ENCODE data around the gene TNS3. TPM values are rescaled to one million over a fixed set of nuclear protein-coding genes. Genes with fewer than 3 reads are reported as not detected.

Gene TNS3
- total RNA-seq, 1 donor from 2014 or later: 41.2 TPM

GRCh38 chr7:47518827-47519226 lies 63.1 kb downstream of the TNS3 start:
- no peak for TF ChIP-seq CTCF (IDR thresholded peaks at IDR 0.05; ENCODE audit: insufficient read depth, low read length, poor library complexity, severe bottlenecking)
- no peak for DNase-seq (ENCODE audit: low read depth)

GRCh38 chr7:47517821-47518480 lies 64.0 kb downstream of the TNS3 start:
- no peak for TF ChIP-seq CTCF (IDR thresholded peaks at IDR 0.05; ENCODE audit: insufficient read depth, low read length, poor library complexity, severe bottlenecking)

More at GRCh38 chr7:47518827-47519226, 63.1 kb downstream of the TNS3 start:
- Histone ChIP-seq H3K4me3 (ENCODE audit: low read depth, low read length) (no peak overlapping the region), H3K27me3 (ENCODE audit: control insufficient read depth, insufficient read depth, low read length) (no peaks in the 10 kb centered on the region), H3K36me3 (ENCODE audit: control insufficient read depth, insufficient read depth, low read length) (peaks cover 2% of the 10 kb centered on the region)

GRCh38 chr7:47516985-47517600 lies 64.8 kb downstream of the TNS3 start:
- TF ChIP-seq CTCF (IDR thresholded peaks at IDR 0.05; ENCODE audit: insufficient read depth, low read length, poor library complexity, severe bottlenecking): no peak
- Histone ChIP-seq H3K4me3 (ENCODE audit: low read depth, low read length) (no peak overlapping the region), H3K36me3 (ENCODE audit: control insufficient read depth, insufficient read depth, low read length) (peaks cover 2% of the 10 kb centered on the region), H3K27me3 (ENCODE audit: control insufficient read depth, insufficient read depth, low read length) (no peaks in the 10 kb centered on the region)
- no peak for DNase-seq (ENCODE audit: low read depth)

More at GRCh38 chr7:47517821-47518480, 64.0 kb downstream of the TNS3 start:
- Histone ChIP-seq H3K4me3 (ENCODE audit: low read depth, low read length) (no peak overlapping the region), H3K36me3 (ENCODE audit: control insufficient read depth, insufficient read depth, low read length) (peaks cover 2% of the 10 kb centered on the region), H3K27me3 (ENCODE audit: control insufficient read depth, insufficient read depth, low read length) (no peaks in the 10 kb centered on the region)
- DNase-seq (ENCODE audit: low read depth): no peak

GRCh38 chr7:47516386-47516785 lies 65.5 kb downstream of the TNS3 start:
- no peak for DNase-seq (ENCODE audit: low read depth)
- peaks cover 2% of the 10 kb centered on the region for H3K36me3 ChIP-seq (ENCODE audit: control insufficient read depth, insufficient read depth, low read length)
- H3K4me3 ChIP-seq (ENCODE audit: low read depth, low read length): no peak overlapping the region
- no peak for TF ChIP-seq CTCF (IDR thresholded peaks at IDR 0.05; ENCODE audit: insufficient read depth, low read length, poor library complexity, severe bottlenecking)
- H3K27me3 ChIP-seq (ENCODE audit: control insufficient read depth, insufficient read depth, low read length): no peaks in the 10 kb centered on the region

GRCh38 chr7:47515305-47515834 lies 66.5 kb downstream of the TNS3 start:
- DNase-seq (ENCODE audit: low read depth): no peak
- Histone ChIP-seq H3K4me3 (ENCODE audit: low read depth, low read length) (no peak overlapping the region), H3K36me3 (ENCODE audit: control insufficient read depth, insufficient read depth, low read length) (peaks cover 2% of the 10 kb centered on the region), H3K27me3 (ENCODE audit: control insufficient read depth, insufficient read depth, low read length) (no peaks in the 10 kb centered on the region)
- no peak for TF ChIP-seq CTCF (IDR thresholded peaks at IDR 0.05; ENCODE audit: insufficient read depth, low read length, poor library complexity, severe bottlenecking)
